Sciatic nerve (tissue), 2 donors: ENCODE data around the gene RRAGC. TPM values are rescaled to one million over a fixed set of nuclear protein-coding genes. Genes with fewer than 3 reads are reported as not detected.

Experiments
- ATAC-seq: fragments of 200-7000 bp; cut with Tn5 transposase; one replicate; pipeline ENCODE4 v1.9.1; 2020; ENCODE audit warnings: mild to moderate bottlenecking, moderate library complexity
- DNase-seq: peaks from one replicate; pipeline ENCODE4 v3.0.0-alpha.2; 2020; ENCODE audit warnings: low spot score
- intact Hi-C: fragments of 100-400 bp; cut with DNase I; formaldehyde crosslinking; loops from one replicate; pipeline ENCODE4 v1.14.2; 2022
- total RNA-seq: library from RNA; stranded (reverse); fragmentation: NEBNext Ultra II Directional; extraction: Animal tissue kit (Norgen Biotek cat#: 25700); gene quantifications from one replicate; pipeline ENCODE4 v1.2.1, GENCODE V29; 2021
- donor health status: DM: no; HTN: no; CAD: no.
- donor health status: DM: no; HTN: no; CAD: no.

RRAGC gene
- total RNA-seq, 1 donor from 2014 or later, result 28.3 TPM

GRCh38 chr1:38791164-38791515 lies 68.4 kb downstream of the RRAGC start:
- ATAC-seq (no peak), DNase-seq (no peak)
- intact Hi-C loops, result no loop called here

DNA sequence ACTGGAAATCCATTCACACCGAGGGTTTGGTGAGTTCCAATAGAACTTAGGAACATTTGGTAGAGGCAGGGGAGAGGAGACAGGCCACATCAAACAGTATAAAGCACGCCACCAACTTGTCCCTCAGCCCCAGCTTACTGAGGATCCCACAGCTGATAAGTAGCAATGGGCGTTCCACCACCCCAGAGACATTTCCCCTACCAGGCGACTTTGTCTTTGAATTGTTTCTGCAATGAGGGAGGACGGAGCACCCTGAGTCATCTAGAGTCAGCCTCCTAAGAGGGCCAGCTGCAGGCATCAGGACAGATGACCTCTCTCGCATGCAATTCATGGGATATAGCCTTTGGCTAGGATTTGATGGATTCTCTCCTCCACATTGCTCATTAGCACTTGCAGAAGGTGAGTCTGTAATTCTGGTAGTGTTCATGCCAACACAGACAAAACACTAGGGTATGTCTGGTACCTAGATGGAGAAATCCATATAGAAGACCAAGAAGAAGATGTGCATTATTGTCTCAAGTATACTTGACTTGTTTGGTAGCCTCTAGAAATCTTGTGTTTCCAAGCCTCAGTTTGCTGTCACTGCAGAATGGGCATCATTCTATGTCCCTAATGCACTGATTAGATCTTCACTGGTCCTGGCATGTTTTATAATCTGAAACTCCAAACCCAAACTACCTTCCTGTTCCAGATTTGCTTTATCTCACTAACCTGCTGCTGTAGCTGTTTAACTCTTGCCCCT lies 69.0 kb downstream of the RRAGC start:
- intact Hi-C loops, result no loop called here
- DNase-seq, result no peak
- no peak for ATAC-seq

DNA sequence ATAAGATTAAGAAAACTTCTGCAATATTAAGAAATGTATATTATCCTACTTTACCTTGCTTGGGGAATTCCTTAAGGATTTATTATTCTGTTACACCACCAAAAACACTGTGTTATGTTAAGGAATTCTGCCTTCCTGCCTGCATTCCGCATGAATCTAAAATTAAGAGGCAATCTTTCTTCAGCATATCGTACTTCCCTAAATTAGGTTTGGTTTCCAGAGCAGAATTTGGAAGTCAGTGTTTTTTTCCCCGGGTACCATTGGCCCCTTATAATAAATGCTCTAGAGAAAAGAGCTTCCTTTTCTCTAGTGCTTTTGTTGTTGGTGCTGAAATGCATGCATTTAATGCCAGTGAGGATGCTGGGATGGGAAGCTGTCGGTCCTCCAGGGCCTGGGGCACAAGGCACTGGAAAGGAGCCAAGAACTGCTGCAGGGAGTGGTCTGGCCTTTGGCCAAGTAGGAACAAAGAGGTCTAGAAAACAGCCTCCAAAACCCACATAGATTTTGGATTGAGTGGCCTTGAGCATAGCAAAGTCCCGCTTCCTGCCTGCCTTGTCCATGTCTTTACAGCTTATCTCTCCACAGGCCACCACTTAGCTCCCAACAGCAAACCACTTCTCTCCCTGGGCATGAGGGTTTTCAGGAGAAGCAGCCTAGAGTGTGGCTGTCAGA lies 69.9 kb downstream of the RRAGC start:
- intact Hi-C loops, result no loop called here
- ATAC-seq (no peak), DNase-seq (no peak)

GRCh38 chr1:38788341-38789336 lies 70.9 kb downstream of the RRAGC start:
- ATAC-seq (no peak), DNase-seq (no peak)
- intact Hi-C loops, result no loop called here

Other genes with a start within 250 kb of the RRAGC start
- 6.5 TPM for gene MYCBP, start 13.6 kb upstream of the RRAGC start, total RNA-seq
- gene GJA9, start 21.8 kb upstream of the RRAGC start, total RNA-seq, result not detected
- gene RHBDL2, start 82.1 kb upstream of the RRAGC start, total RNA-seq, result 0.22 TPM
- gene AKIRIN1, start 131.5 kb upstream of the RRAGC start, total RNA-seq, result 44.2 TPM
- gene NDUFS5, start 166.6 kb upstream of the RRAGC start, total RNA-seq, result 149 TPM